ENCODE results near the gene TCF7.
A peak's percentile ranks its signal among the peaks of the same experiment; 100 is the strongest.
"Not testable (repeated sequence)": the region's sequence is repeated elsewhere in the genome, so short reads cannot be mapped to it uniquely, and the experiment has no call there.

TCF7 gene

GRCh38 chr5:134145041-134145757, 30.7 kb downstream of the TCF7 start:
- ATAC-seq (no peak), DNase-seq (no peak)

GRCh38 chr5:134145779-134146581, 31.5 kb downstream of the TCF7 start:
- peak; percentile 79 for ATAC-seq
- DNase-seq: peak; percentile 88

- ATAC-seq (no peak), DNase-seq (no peak)
These were observed 32.4 kb downstream of the TCF7 start for GRCh38 chr5:134146651-134147518.

GRCh38 chr5:134148316-134148715, 33.8 kb downstream of the TCF7 start:
- ATAC-seq: no peak
- DNase-seq: no peak

DNA sequence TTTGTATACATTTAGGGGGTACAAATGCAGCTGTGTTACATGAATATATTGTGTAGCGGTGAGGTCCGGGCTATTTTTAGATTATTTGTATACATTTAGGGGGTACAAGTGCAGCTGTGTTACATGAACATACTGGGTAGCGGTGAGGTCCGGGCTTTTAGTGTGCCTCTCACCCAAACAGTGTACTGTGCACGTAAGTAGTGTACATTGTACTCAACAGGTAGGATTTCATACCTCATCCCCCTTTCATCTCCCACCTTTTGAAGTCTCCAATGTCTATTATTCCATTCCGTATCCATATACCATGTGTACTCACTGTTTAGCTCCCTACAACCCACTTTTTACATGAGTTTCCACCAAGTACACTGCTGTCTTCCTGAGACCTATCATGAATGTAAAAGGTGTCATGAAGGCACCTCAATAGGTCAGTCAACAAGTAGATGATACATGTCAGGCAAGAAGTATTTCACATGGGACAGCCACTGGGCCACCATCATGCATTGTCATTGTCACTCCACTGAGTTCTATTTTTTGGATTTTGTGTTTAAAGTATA, 34.6 kb downstream of the TCF7 start:
- no peak for ATAC-seq

GRCh38 chr5:134149571-134150303, 35.3 kb downstream of the TCF7 start:
- DNase-seq (no peak), ATAC-seq (no peak)

More for the DNA sequence above, 34.6 kb downstream of the TCF7 start:
- no peak for DNase-seq

DNA sequence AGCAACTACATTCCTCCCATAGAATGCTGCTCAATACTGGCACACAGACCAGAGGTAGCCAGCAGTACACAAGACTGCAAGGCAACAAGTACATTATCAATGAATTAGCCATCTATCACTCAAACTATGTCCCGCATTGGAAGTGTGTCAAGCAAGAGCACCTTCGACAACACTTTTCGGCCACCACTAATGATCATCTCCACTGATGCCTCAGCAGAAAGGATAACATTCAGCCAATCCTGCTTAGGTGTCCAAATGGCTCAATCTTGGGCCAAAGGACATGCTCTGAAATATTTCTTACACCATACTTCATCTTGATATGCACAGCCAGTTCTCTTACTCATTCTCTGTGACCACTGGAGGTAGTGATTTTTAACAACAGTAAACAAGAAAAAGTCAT, 37.2 kb downstream of the TCF7 start:
- DNase-seq: no peak
- ATAC-seq: no peak

DNA sequence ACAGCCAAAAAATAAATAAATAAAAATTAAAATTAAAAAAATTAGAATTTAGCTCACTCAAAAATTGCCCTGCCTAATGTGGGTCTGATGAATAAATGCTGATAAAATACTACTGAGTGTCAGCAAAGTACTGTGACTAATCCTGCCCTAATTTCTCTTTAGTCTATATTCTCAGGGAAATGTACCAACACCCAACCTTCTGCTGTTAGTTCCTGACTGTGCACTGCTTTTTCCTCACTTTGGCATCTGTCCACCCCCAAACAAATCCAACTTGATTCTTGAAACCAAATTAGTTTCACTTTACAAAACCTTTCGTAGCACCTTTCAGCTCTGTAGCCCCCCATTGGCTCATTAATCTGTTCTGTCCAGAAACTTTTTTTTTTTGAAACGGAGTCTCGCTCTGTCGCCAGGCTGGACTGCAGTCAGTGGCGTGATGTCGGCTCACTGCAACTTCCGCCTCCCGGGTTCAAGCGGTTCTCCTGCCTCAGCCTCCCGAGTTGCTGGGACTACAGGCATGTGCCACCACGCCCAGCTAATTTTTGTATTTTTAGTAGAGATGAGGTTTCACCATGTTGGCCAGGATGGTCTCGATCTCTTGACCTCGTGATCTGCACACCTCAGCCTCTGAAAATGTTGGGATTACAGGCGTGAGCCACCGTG, 37.8 kb downstream of the TCF7 start:
- ATAC-seq, DNase-seq: not testable (repeated sequence)

- DNase-seq (no peak), ATAC-seq (no peak)
These were observed 38.8 kb downstream of the TCF7 start for GRCh38 chr5:134153241-134153640.

DNA sequence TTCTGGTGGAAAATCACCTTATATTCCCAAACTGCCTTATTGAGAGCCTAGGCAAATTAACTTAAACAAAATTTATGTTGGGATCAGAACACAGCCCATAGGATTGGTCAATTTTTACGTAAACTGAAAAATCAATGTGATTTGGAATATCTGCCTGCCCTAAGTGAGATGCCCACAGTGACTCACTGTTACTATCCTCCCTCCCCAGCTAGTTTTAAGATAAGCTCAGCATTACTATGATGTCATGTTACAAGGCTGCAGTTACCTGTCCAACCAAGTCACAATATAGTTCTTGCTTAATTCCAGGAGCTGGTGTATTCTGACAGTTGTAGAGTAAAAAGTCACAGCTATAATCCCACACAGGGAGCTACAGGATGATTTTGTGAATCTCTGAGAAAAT, 39.2 kb downstream of the TCF7 start:
- ATAC-seq: no peak
- DNase-seq: no peak

DNA sequence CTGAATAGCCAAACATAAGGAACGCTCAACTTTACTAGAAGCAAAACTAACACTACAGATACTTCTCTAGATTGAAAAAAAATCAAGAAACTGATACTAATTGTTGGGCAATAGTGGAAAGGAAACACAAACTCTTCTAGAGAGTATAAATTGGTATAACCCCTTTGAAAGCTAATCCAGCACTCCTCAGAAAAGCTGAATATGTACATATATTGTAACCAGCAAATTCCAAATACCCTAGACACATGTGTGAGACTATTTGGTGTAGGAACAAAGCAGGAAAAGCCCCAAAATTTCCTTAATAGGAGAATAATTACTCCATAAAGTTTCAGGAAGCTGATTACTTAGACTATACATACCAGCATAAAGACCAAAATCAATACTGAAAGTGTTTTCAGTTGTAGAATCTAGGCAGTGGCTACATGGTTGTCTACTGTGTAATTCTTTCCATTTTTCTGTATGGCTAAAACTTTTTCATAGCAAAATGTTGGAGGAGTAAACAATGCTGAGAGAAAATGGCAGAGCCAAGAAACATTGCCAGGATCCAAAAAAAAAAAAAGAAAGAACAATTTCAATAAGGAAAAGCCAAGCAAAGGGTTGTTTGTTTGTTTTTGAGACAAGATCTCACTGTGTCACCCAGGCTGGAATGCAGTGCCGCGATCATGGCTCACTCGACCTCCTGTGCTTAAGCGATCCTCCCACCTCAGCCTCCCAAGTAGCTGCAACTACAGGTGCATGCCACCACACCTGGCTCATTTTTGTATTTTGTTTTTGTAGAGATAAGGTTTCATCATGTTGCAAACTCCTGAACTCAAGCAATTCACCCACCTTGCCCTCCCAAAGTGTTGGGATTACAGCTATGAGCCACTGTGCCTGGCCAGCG, 47.3 kb downstream of the TCF7 start:
- ATAC-seq: peak; percentile 36
- DNase-seq: no peak

DNA sequence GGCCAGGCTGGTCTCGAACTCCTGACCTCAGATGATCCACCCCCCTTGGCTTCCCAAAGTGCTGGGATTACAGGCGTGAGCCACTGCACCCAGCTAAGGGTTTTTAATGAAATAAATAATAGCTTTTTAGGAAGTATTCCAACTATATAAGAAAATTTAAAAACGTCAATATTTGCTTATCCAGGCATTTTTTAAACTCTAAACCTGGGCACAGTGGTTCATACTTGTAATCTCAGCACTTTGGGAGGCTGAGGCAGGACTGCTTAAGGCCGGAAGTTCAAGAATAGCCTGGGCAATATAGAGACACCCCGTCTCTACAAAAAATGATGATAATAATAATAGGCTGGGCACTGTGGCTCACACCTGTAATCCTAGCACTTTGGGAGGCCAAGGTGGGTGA, 48.1 kb downstream of the TCF7 start:
- no peak for ATAC-seq
- DNase-seq: no peak

DNA sequence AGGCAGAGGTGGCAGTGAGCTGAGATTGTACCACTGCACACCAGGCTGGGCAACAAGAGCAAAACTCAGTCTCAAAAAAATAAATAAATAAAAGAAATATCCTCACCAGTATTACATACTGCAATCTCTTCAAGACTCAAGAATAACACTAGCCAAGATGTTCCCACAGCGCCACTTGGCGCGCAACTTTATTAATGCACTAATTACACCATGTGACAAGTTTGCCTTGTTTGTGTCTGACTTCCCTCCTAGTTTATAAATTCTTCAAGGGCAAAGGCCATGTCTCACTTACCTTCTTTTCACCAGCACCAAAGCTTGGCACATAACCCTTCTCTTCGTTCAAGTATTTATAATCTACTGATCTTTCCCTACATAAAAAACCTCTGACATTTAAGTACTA, 57.5 kb downstream of the TCF7 start:
- no peak for ATAC-seq
- DNase-seq: no peak

DNA sequence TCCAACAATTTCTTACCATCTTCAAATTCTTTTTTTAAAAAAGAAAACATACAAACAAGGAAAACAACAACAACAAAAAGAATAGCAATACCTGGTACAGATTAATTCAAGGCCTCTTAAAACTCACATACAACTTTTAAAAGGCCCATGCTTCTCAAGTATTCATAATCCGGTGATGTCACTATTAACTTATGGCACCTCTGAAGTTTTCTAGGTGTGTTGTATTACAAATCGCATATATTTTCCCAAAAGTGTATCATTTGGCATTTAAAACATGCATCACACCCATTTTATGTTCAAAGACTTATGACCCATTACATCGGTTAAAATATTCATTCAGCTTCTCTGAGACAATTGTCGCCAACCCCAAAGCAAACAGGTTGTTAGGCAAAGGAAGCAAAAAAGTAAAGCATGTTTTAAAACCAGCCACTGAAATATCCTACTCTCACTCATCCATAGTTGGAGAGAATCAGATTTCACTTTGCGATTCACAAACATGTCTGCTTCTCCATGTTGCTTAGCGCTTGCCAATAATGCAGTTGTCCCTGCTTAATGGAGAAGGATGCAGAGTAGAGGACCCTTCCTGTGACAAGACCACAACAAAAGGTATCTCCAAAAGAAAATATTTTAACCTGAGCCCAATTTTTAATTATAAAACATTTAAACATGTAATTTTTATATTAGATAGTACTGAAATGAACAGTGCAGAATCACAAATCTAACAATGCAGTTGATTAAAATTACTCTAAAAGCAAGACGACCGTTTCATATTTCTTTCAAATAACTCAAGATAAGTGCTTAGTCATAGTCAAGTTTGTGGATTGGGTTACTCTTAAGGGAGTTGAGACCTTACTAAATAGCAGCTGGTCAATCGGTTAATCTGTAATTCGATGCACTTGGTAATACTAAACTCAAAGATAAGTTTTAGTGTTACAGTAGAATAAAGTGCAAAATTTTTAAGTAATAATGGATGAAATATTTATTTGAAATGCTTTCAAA, 60.7 kb downstream of the TCF7 start:
- ATAC-seq: no peak
- DNase-seq: no peak

DNA sequence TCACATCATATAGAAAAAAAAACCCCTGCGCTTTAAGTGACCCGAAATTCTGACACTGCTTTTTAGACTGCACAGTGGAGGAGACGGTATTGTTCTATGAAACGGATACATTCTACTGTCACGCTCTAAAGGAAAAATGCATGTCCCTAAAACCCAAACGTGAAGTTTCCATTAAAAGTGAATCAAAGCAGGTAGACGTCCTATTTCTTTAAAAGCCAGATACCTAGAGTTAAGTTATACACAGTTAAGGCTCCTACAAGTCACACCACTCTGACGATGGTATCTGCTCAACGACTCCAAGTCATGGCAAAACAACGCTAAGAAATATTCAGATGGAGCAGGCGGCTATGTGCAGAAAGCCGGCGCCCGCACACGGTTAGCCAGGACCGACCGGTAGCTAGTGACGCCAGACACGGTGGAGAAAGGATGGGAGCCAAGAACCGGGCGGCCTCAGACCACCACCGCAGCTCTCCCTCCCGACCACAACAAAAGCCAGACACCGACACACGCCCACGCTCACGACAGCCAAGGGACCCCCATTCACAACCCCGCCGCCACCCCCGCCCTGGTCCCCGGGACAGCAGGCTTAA, 61.5 kb downstream of the TCF7 start:
- ATAC-seq: peak; percentile 21
- no peak for DNase-seq

GRCh38 chr5:134176511-134177368, 62.3 kb downstream of the TCF7 start, which contains the start of gene SKP1:
Gene SKP1, minus strand, starts transcription at chr5:134176950. Its CDS starts 2,928 bp downstream, at chr5:134174022.
- ATAC-seq (peak; percentile 87), DNase-seq (peak; percentile 88)
